Keratinocyte (primary cell): ENCODE measurements around the gene OBSCN. TPM values are rescaled to one million over a fixed set of nuclear protein-coding genes. Genes with fewer than 3 reads are reported as not detected.

Experiments used
- DNase-seq: peaks from one replicate; pipeline ENCODE4 v3.0.0-alpha.2; 2011; ENCODE audit warnings: low read depth, missing footprints, low spot score
- FAIRE-seq: peaks from 2 replicates; lab custom pipeline; 2011; peaks lifted over from hg19 to GRCh38; lab: Jason Lieb, UNC
- H2AFZ ChIP-seq: 2 replicates; pipeline ENCODE4 v1.6.0; 2012; ENCODE audit warnings: low read length, control low read depth, inconsistent platforms; ENCODE audit not compliant: control insufficient read depth
- H3K27ac ChIP-seq: 2 replicates; pipeline ENCODE4 v1.5.1; 2011; ENCODE audit warnings: low read length; ENCODE audit not compliant: control insufficient read depth, insufficient read depth
- H3K27me3 ChIP-seq: 3 replicates; pipeline ENCODE4 v1.6.0; 2011; ENCODE audit warnings: low read length; ENCODE audit not compliant: control insufficient read depth, insufficient read depth; ENCODE audit errors: extremely low read depth
- H3K36me3 ChIP-seq, 2 experiments: 2 replicates in 1 of 2; 3 replicates in 1 of 2; pipeline ENCODE4 v1.5.1; 2011; ENCODE audit warnings: low read length in 2 of 2, mild to moderate bottlenecking in 1 of 2; ENCODE audit not compliant: control insufficient read depth in 2 of 2, insufficient read depth in 2 of 2; ENCODE audit errors: extremely low read depth in 1 of 2
- H3K4me1 ChIP-seq: 3 replicates; pipeline ENCODE4 v1.5.1; 2011; ENCODE audit warnings: low read length; ENCODE audit not compliant: control insufficient read depth, insufficient read depth; ENCODE audit errors: extremely low read depth
- H3K4me2 ChIP-seq: 3 replicates; pipeline ENCODE4 v1.6.0; 2011; ENCODE audit warnings: low read depth, low read length; ENCODE audit not compliant: control insufficient read depth, insufficient read depth; ENCODE audit errors: extremely low read depth
- H3K4me3 ChIP-seq, 3 experiments: fragments of 200-600 bp in 1 of 3; sonication (generic) in 1 of 3; 2 replicates in 2 of 3; 3 replicates in 1 of 3; pipeline ENCODE4 v1.5.1; 2011 to 2016; ENCODE audit warnings: low read length in 3 of 3, mild to moderate bottlenecking in 3 of 3, control low read depth in 2 of 3, inconsistent platforms in 1 of 3, low read depth in 1 of 3, mixed read lengths in 1 of 3, mixed run types in 1 of 3, moderate library complexity in 1 of 3; ENCODE audit not compliant: control insufficient read depth in 2 of 3, insufficient read depth in 2 of 3; ENCODE audit errors: extremely low read depth in 1 of 3
- H3K79me2 ChIP-seq: 2 replicates; pipeline ENCODE4 v1.6.0; 2012; ENCODE audit warnings: low read length; ENCODE audit not compliant: control insufficient read depth, insufficient read depth
- H3K9ac ChIP-seq: 3 replicates; pipeline ENCODE4 v1.6.0; 2011; ENCODE audit warnings: low read length; ENCODE audit not compliant: control insufficient read depth, insufficient read depth; ENCODE audit errors: extremely low read depth
- H3K9me1 ChIP-seq: 3 replicates; pipeline ENCODE4 v1.6.0; 2011; ENCODE audit warnings: low read length; ENCODE audit not compliant: control insufficient read depth, insufficient read depth; ENCODE audit errors: extremely low read depth
- H3K9me3 ChIP-seq: 2 replicates; pipeline ENCODE4 v1.5.1; 2012; ENCODE audit warnings: low read depth, low read length; ENCODE audit not compliant: control insufficient read depth
- H4K20me1 ChIP-seq: 3 replicates; pipeline ENCODE4 v1.6.0; 2011; ENCODE audit warnings: low read length; ENCODE audit not compliant: control insufficient read depth, insufficient read depth; ENCODE audit errors: extremely low read depth
- CTCF ChIP-seq, 3 experiments: IDR thresholded peaks in 1 of 3; conservative IDR thresholded peaks in 1 of 3; optimal IDR thresholded peaks in 1 of 3; 2 replicates in 2 of 3; 3 replicates in 1 of 3; pipeline versions ENCODE3 to v1.5.1; 2011; ENCODE audit warnings: low read length in 3 of 3, mild to moderate bottlenecking in 3 of 3, moderate library complexity in 2 of 3, control low read depth in 1 of 3, inconsistent platforms in 1 of 3; ENCODE audit not compliant: insufficient read depth in 2 of 3; ENCODE audit errors: extremely low read depth in 1 of 3
- EZH2 ChIP-seq: IDR thresholded peaks from one replicate; pipeline ENCODE4 v1.6.1; 2012; ENCODE audit warnings: inconsistent platforms, mild to moderate bottlenecking, low read length, moderate library complexity
- dilution Hi-C: fragments of 300-500 bp; cut with MboI; formaldehyde crosslinking; loops from one replicate; pipeline ENCODE4 v1.7.0; 2020; ENCODE audit warnings: low sequenced_read_pairs; ENCODE audit not compliant: extremely low pct_ligation_motif_present
- polyA plus RNA-seq, 5 experiments: library from polyadenylated mRNA; depleted of rRNA in 3 of 5; stranded (reverse) in 3 of 5; stranded (forward) in 1 of 5; unstranded in 1 of 5; fragments of >200 nt; gene quantifications; 1 replicate in 1 of 5; 2 replicates in 3 of 5; 3 replicates in 1 of 5; pipeline versions ENCODE4 v1.2.1 to v1.2.3, GENCODE V29; 2011 to 2012; ENCODE audit warnings: missing spikeins in 2 of 5, low read depth in 1 of 5, low replicate concordance in 1 of 5

The OBSCN gene
- polyA plus RNA-seq, 1 donor (not counting 4 experiments of a cell fraction or from before 2014, with no cell fraction given) = 1.8 TPM

DNA sequence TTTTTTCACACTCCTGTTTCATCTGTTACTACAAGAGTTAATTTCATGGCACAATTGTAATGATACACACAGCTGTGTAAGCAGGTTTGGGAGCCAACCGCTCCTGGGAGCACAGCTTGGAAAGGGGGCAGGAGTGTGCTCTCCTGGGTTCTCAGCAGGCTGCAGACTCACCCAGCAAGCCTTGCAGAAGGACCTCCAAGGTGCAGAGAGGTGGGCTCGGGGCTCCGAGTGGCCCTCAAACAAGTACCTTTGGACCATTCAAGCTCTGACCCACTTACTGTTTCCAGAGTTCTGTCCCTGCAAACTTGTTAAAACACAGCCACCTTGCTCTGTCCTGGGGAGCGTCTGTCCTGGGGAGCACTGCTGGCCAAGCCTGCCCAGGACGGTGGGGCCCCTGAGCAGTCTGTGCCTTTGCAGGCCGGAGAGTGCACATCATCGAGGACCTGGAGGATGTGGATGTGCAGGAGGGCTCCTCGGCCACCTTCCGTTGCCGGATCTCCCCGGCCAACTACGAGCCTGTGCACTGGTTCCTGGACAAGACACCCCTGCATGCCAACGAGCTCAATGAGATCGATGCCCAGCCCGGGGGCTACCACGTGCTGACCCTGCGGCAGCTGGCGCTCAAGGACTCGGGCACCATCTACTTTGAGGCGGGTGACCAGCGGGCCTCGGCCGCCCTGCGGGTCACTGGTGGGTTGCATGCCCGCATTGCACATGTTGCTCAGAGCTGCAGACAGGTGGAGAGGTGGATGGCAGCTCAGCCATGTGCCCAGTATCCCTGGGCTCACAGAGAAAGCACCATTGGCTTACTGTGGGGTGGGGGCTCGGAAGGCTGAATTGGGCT lies 78.0 kb downstream of the OBSCN start:
- H4K20me1 ChIP-seq = no peaks in the 10 kb centered on the region
- no peaks in the 10 kb centered on the region for H3K27me3 ChIP-seq
- H3K27ac ChIP-seq = no peak overlapping the region
- FAIRE-seq (no peak), DNase-seq (no peak)
- no peaks in the 10 kb centered on the region for H3K79me2 ChIP-seq
- H3K9me1 ChIP-seq = no peaks in the 10 kb centered on the region
- no peak overlapping the region for H3K4me3 ChIP-seq
- H2AFZ ChIP-seq = no peak overlapping the region
- H3K4me2 ChIP-seq = no peak overlapping the region
- no peaks in the 10 kb centered on the region for H3K36me3 ChIP-seq
- TF ChIP-seq EZH2 (no peak), CTCF (optimal IDR thresholded peaks at IDR 0.05 in 1 of 3, IDR thresholded peaks at IDR 0.05 in 1 of 3, conservative IDR thresholded peaks at IDR 0.05 in 1 of 3; ENCODE audit: extremely low read depth in 1 of 3, insufficient read depth in 2 of 3, low read length in 3 of 3) (no peak)
- no peak overlapping the region for H3K9ac ChIP-seq
- no peaks in the 10 kb centered on the region for H3K4me1 ChIP-seq
- H3K9me3 ChIP-seq = no peaks in the 10 kb centered on the region
- dilution Hi-C loops = no loop called here

DNA sequence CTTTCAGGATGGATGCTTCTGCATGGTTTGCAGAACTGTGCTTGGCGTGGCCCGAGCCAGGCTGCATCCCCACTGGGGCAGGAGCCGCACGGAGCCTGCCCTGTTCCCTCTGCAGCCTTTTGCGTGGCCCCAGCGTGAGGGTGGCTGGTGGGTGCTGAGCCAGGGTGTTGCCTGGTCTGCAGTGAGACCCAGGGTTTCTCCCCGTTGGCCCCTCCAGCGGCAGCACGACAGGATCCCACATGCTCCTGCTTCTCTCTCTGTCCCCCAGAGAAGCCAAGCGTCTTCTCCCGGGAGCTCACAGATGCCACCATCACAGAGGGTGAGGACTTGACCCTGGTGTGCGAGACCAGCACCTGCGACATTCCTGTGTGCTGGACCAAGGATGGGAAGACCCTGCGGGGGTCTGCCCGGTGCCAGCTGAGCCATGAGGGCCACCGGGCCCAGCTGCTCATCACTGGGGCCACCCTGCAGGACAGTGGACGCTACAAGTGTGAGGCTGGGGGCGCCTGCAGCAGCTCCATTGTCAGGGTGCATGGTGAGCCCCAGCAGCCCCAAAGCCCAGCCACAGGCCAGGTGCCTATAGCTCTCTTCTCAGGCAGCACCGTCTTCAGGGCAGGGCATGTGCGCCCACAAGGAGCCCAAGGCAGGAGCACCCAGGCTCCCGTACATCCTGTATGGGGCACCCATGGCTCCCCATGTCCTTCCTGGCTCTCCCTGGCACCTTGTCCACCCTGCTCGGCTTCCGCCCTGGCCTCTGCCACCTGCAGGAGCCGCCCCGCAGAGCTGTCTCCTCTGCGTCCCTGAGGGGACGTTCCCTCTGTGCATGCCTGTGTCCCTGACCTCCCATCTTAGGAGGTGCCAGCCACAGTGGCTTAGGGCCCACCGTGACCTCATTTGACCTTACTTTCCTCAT lies 78.9 kb downstream of the OBSCN start:
- no peak overlapping the region for H3K4me2 ChIP-seq
- H3K9ac ChIP-seq = no peak overlapping the region
- H3K4me1 ChIP-seq = no peaks in the 10 kb centered on the region
- H3K36me3 ChIP-seq = no peaks in the 10 kb centered on the region
- DNase-seq (no peak), FAIRE-seq (no peak)
- no peaks in the 10 kb centered on the region for H3K9me3 ChIP-seq
- dilution Hi-C loops = no loop called here
- H3K27me3 ChIP-seq = no peaks in the 10 kb centered on the region
- TF ChIP-seq EZH2 (no peak), CTCF (optimal IDR thresholded peaks at IDR 0.05 in 1 of 3, IDR thresholded peaks at IDR 0.05 in 1 of 3, conservative IDR thresholded peaks at IDR 0.05 in 1 of 3; ENCODE audit: extremely low read depth in 1 of 3, insufficient read depth in 2 of 3, low read length in 3 of 3) (no peak)
- no peaks in the 10 kb centered on the region for H3K79me2 ChIP-seq
- no peaks in the 10 kb centered on the region for H4K20me1 ChIP-seq
- no peak overlapping the region for H3K27ac ChIP-seq
- no peak overlapping the region for H3K4me3 ChIP-seq
- H3K9me1 ChIP-seq = no peaks in the 10 kb centered on the region
- no peak overlapping the region for H2AFZ ChIP-seq
